Astrocyte (in vitro differentiated cells and primary cell): ENCODE measurements around the gene CACNA1H. TPM values are rescaled to one million over a fixed set of nuclear protein-coding genes. Genes with fewer than 3 reads are reported as not detected.
"Not testable (repeated sequence)": the region's sequence is repeated elsewhere in the genome, so short reads cannot be mapped to it uniquely, and the experiment has no call there.

Experiments used
- DNase-seq: peaks from one replicate; pipeline ENCODE4 v3.0.0-alpha.2; 2010; ENCODE audit warnings: low read depth
- FAIRE-seq: peaks from 2 replicates; lab custom pipeline; 2011; peaks lifted over from hg19 to GRCh38; lab: Jason Lieb, UNC
- H2AFZ ChIP-seq: 2 replicates; pipeline ENCODE4 v1.6.0; 2012; ENCODE audit warnings: low read depth, low read length, inconsistent platforms
- H3K27ac ChIP-seq: 2 replicates; pipeline ENCODE4 v1.5.1; 2011; ENCODE audit warnings: low read depth, low read length, inconsistent platforms
- H3K27me3 ChIP-seq: 2 replicates; pipeline ENCODE4 v1.6.0; 2011; ENCODE audit warnings: low read length, inconsistent platforms; ENCODE audit not compliant: insufficient read depth
- H3K36me3 ChIP-seq: 2 replicates; pipeline ENCODE4 v1.5.1; 2011; ENCODE audit warnings: low read length, inconsistent platforms; ENCODE audit not compliant: insufficient read depth
- H3K4me1 ChIP-seq: 2 replicates; pipeline ENCODE4 v1.5.1; 2011; ENCODE audit warnings: low read length, inconsistent platforms; ENCODE audit not compliant: insufficient read depth
- H3K4me2 ChIP-seq: 2 replicates; pipeline ENCODE4 v1.6.0; 2012; ENCODE audit warnings: low read length, inconsistent platforms
- H3K4me3 ChIP-seq: 2 replicates; pipeline ENCODE4 v1.5.1; 2011; ENCODE audit warnings: low read depth, mild to moderate bottlenecking, low read length, inconsistent platforms; ENCODE audit not compliant: insufficient read depth
- H3K79me2 ChIP-seq: 2 replicates; pipeline ENCODE4 v1.6.0; 2012; ENCODE audit warnings: mild to moderate bottlenecking, low read length, inconsistent platforms; ENCODE audit not compliant: insufficient read depth
- H3K9ac ChIP-seq: 2 replicates; pipeline ENCODE4 v1.6.0; 2012; ENCODE audit warnings: mild to moderate bottlenecking, low read length, inconsistent platforms
- H3K9me3 ChIP-seq: 2 replicates; pipeline ENCODE4 v1.5.1; 2012; ENCODE audit warnings: low read depth, mild to moderate bottlenecking, low read length, inconsistent platforms; ENCODE audit not compliant: insufficient read depth
- H4K20me1 ChIP-seq: 2 replicates; pipeline ENCODE4 v1.6.0; 2012; ENCODE audit warnings: low read length, inconsistent platforms; ENCODE audit not compliant: insufficient read depth
- H3K27ac Mint-ChIP-seq: one replicate; pipeline ENCODE4 v1.8.0; 2021; ENCODE audit warnings: mild to moderate bottlenecking, mixed read lengths; ENCODE audit not compliant: unreplicated experiment
- H3K27me3 Mint-ChIP-seq: one replicate; pipeline ENCODE4 v1.8.0; 2021; ENCODE audit warnings: low read depth, mixed read lengths; ENCODE audit not compliant: unreplicated experiment
- H3K36me3 Mint-ChIP-seq: one replicate; pipeline ENCODE4 v1.8.0; 2021; ENCODE audit warnings: low read depth, mixed read lengths; ENCODE audit not compliant: unreplicated experiment
- H3K4me1 Mint-ChIP-seq: one replicate; pipeline ENCODE4 v1.8.0; 2021; ENCODE audit warnings: low read depth, mixed read lengths; ENCODE audit not compliant: unreplicated experiment
- H3K4me3 Mint-ChIP-seq: one replicate; pipeline ENCODE4 v1.8.0; 2021; ENCODE audit warnings: mild to moderate bottlenecking, moderate library complexity, mixed read lengths; ENCODE audit not compliant: unreplicated experiment
- H3K9me3 Mint-ChIP-seq: one replicate; pipeline ENCODE4 v1.8.0; 2021; ENCODE audit warnings: mild to moderate bottlenecking, mixed read lengths; ENCODE audit not compliant: unreplicated experiment
- CTCF ChIP-seq: IDR thresholded peaks from 2 replicates; pipeline ENCODE4 v1.5.1; 2011; ENCODE audit warnings: low read depth, mild to moderate bottlenecking, inconsistent platforms, low read length, moderate library complexity; ENCODE audit not compliant: insufficient read depth
- EZH2 ChIP-seq: IDR thresholded peaks from 2 replicates; pipeline ENCODE4 v1.6.1; 2012; ENCODE audit warnings: mild to moderate bottlenecking, low read length, inconsistent platforms; ENCODE audit not compliant: insufficient read depth
- total RNA-seq: library from RNA; stranded (reverse); gene quantifications from 2 replicates; pipeline ENCODE4 v1.2.1, GENCODE V29; 2021

Gene CACNA1H
- total RNA-seq, 1 donor from 2014 or later = 21.7 TPM

- H3K27ac Mint-ChIP-seq = no peak overlapping the region
- peaks cover 15% of the 10 kb centered on the region for H3K27me3 Mint-ChIP-seq
Observed at GRCh38 chr16:1224558-1224957, 71.7 kb downstream of the CACNA1H start.

GRCh38 chr16:1225051-1225451 lies 72.1 kb downstream of the CACNA1H start, which contains the start of gene TPSG1:
TPSG1 (minus strand) TSS chr16:1225268; CDS start chr16:1225252, 16 bp downstream.
- FAIRE-seq = no peak

More at GRCh38 chr16:1224558-1224957, 71.7 kb downstream of the CACNA1H start:
- FAIRE-seq (no peak), DNase-seq (no peak)
- Histone ChIP-seq H3K4me3 (no peak overlapping the region), H4K20me1 (no peaks in the 10 kb centered on the region), H3K4me2 (no peak overlapping the region), H3K27me3 (no peaks in the 10 kb centered on the region), H3K9ac (no peak overlapping the region), H3K27ac (no peak overlapping the region), H3K79me2 (no peaks in the 10 kb centered on the region), H2AFZ (no peak overlapping the region), H3K36me3 (no peaks in the 10 kb centered on the region), H3K9me3 (no peaks in the 10 kb centered on the region), H3K4me1 (no peaks in the 10 kb centered on the region)
- H3K4me3 Mint-ChIP-seq = no peak overlapping the region
- H3K36me3 Mint-ChIP-seq = peaks cover 4% of the 10 kb centered on the region
- H3K9me3 Mint-ChIP-seq = no peaks in the 10 kb centered on the region
- H3K4me1 Mint-ChIP-seq = no peaks in the 10 kb centered on the region
- TF ChIP-seq EZH2 (no peak), CTCF (no peak)

GRCh38 chr16:1225728-1226311 lies 72.9 kb downstream of the CACNA1H start:
- not testable (repeated sequence) for H3K4me2 ChIP-seq, H3K9ac ChIP-seq, FAIRE-seq, H3K27ac Mint-ChIP-seq, H2AFZ ChIP-seq, H3K4me1 Mint-ChIP-seq, DNase-seq, H3K27ac ChIP-seq, H3K4me3 ChIP-seq, H3K27me3 ChIP-seq, H3K36me3 Mint-ChIP-seq, H3K36me3 ChIP-seq, H3K4me1 ChIP-seq, H3K9me3 Mint-ChIP-seq, H4K20me1 ChIP-seq, H3K79me2 ChIP-seq, H3K4me3 Mint-ChIP-seq, H3K9me3 ChIP-seq
- peaks cover 15% of the 10 kb centered on the region for H3K27me3 Mint-ChIP-seq

More at GRCh38 chr16:1225051-1225451, 72.1 kb downstream of the CACNA1H start, which contains the start of gene TPSG1:
- H3K4me1 Mint-ChIP-seq = no peaks in the 10 kb centered on the region
- Histone ChIP-seq H4K20me1 (no peaks in the 10 kb centered on the region), H3K4me2 (no peak within 1 kb of the TSS), H3K79me2 (no peaks in the 10 kb centered on the region), H3K27me3 (no peaks in the 10 kb centered on the region), H3K9me3 (no peaks in the 10 kb centered on the region), H2AFZ (no peak within 1 kb of the TSS), H3K36me3 (no peaks in the 10 kb centered on the region), H3K4me1 (no peaks in the 10 kb centered on the region), H3K27ac (no peak within 1 kb of the TSS), H3K9ac (no peak within 1 kb of the TSS), H3K4me3 (no peak within 1 kb of the TSS)
- DNase-seq = no peak
- peaks cover 15% of the 10 kb centered on the region for H3K27me3 Mint-ChIP-seq
- TF ChIP-seq CTCF (no peak), EZH2 (no peak)
- H3K4me3 Mint-ChIP-seq = no peak within 1 kb of the TSS
- H3K9me3 Mint-ChIP-seq = no peaks in the 10 kb centered on the region
- H3K27ac Mint-ChIP-seq = no peak within 1 kb of the TSS
- H3K36me3 Mint-ChIP-seq = peaks cover 4% of the 10 kb centered on the region

- not testable (repeated sequence) for H3K4me3 Mint-ChIP-seq, H3K36me3 Mint-ChIP-seq, H3K9me3 ChIP-seq, H3K4me2 ChIP-seq, H3K27ac ChIP-seq, H4K20me1 ChIP-seq, H3K79me2 ChIP-seq, H3K4me1 Mint-ChIP-seq, DNase-seq, H3K4me3 ChIP-seq, H3K27me3 ChIP-seq, H2AFZ ChIP-seq, H3K9ac ChIP-seq, H3K9me3 Mint-ChIP-seq, FAIRE-seq, H3K27ac Mint-ChIP-seq, H3K36me3 ChIP-seq, H3K4me1 ChIP-seq
- H3K27me3 Mint-ChIP-seq = peaks cover 11% of the 10 kb centered on the region
Observed at GRCh38 chr16:1226692-1227091, 73.8 kb downstream of the CACNA1H start.

- H2AFZ ChIP-seq, H3K27ac ChIP-seq, H3K9me3 ChIP-seq, H3K9me3 Mint-ChIP-seq, DNase-seq, H3K4me1 Mint-ChIP-seq, H3K36me3 ChIP-seq, H3K27ac Mint-ChIP-seq, H3K4me3 ChIP-seq, H3K4me2 ChIP-seq, H3K9ac ChIP-seq, H3K27me3 ChIP-seq, H3K79me2 ChIP-seq, FAIRE-seq, H3K4me1 ChIP-seq, H3K4me3 Mint-ChIP-seq, H4K20me1 ChIP-seq, H3K36me3 Mint-ChIP-seq: not testable (repeated sequence)
- peaks cover 11% of the 10 kb centered on the region for H3K27me3 Mint-ChIP-seq
Observed at GRCh38 chr16:1228227-1228626, 75.3 kb downstream of the CACNA1H start.
